ENCODE data around the gene UBA6.

The UBA6 gene

DNA sequence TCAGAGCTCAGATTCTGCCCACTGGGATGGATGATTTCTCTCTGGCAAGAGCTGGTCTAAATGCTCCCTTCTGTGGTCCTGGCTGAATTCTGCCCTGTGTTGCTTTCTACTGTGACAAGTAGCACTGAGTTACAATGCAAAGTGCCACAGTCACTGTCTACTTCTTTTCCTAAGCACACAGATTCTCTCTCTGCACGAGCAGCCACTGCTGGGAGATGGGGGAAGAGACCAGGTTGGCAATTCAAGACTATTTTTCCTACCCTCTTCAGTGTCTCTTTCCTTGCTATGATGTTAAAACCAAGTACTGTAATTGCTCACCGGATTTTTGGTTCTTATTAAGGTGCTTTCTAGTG lies 97.0 kb downstream of the UBA6 start:
- Histone ChIP-seq H3K9ac (ENCODE audit: low read depth, low read length) (no peak overlapping the region), H3K36me3 (ENCODE audit: insufficient read depth, low read length) (no peaks in the 10 kb centered on the region), H3K4me1 (ENCODE audit: insufficient read depth, low read length) (no peaks in the 10 kb centered on the region), H3K9me3 (ENCODE audit: control insufficient read depth, insufficient read depth, low read length) (no peaks in the 10 kb centered on the region)

DNA sequence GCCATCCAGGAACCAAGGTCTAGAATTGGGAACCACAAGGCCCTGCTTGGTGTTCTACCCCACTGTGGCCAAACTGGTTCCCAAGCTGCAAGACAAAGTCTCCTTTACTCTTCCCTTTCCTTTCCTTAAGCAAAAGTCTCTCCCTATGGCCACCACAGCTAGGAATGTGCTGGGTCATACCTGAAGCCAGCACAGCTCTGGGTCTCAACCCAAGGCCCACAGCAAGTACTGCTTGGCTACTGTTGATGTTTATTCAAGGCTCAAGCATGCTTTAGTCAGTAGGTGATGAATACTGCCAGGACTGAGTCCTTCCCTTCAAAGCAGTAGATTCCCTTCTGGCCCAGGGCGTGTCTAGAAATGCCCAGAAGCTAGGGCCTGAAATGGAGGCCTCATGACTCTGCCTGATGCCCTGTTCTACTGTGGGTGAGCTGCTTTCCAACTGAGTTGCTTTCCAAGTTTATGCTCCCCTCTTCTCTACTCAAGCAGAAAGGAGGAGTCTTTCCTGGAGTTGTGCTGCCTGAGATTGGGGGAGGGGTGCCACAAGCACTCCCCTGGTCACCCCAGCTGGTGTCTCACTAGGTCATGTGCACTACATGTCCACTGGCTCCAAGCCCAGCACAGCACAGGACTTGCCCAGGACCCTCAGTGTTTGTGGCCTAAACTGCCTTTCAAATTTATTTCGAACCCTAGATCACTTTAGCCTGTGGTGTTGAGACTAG lies 97.5 kb downstream of the UBA6 start:
- H3K4me1 ChIP-seq (ENCODE audit: insufficient read depth, low read length): no peaks in the 10 kb centered on the region
- H3K36me3 ChIP-seq (ENCODE audit: insufficient read depth, low read length): no peaks in the 10 kb centered on the region
- H3K9ac ChIP-seq (ENCODE audit: low read depth, low read length): no peak overlapping the region
- no peaks in the 10 kb centered on the region for H3K9me3 ChIP-seq (ENCODE audit: control insufficient read depth, insufficient read depth, low read length)

DNA sequence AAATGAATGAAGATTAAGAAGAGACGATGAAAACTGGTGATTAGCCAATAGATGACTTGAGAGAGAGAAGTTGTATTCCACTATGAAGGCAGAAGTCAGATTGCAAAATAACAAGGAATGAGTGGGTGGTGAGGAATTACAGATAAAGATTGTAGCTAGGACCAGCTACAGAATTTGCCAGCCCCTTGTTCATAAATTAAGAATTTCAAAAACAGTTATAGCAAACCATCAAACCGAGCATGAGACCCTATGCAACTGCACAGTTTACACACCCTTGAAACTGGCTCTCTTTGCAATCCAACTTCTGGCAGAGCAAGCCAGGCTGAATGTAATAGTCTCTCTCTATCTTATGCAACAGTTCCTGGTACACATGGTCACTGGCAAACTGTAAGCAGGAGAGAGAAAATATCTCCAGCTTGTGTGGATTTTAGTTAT lies 107.2 kb downstream of the UBA6 start:
- Histone ChIP-seq H3K4me1 (ENCODE audit: insufficient read depth, low read length) (no peaks in the 10 kb centered on the region), H3K9me3 (ENCODE audit: control insufficient read depth, insufficient read depth, low read length) (peaks cover 3% of the 10 kb centered on the region), H3K36me3 (ENCODE audit: insufficient read depth, low read length) (no peaks in the 10 kb centered on the region), H3K9ac (ENCODE audit: low read depth, low read length) (no peak overlapping the region)

DNA sequence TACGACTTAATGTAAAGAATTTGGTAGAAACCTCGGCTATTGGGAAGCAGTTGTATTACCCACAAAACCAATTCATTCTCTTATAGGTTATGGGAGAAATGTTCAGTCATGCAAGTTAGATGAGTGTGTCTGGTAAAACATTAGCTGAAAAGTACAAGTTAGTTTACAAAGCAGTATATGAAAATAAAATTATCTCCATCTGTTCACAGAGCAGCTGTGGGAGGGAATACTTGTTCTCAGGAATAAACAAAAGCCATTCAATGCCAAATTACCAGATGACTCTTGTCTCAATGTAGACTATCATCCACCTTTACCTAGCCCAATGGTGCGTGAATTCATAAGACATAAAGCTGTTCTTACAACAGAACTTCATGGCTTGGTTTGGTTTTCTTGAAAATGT lies 113.8 kb downstream of the UBA6 start:
- Histone ChIP-seq H3K36me3 (ENCODE audit: insufficient read depth, low read length) (no peaks in the 10 kb centered on the region), H3K9ac (ENCODE audit: low read depth, low read length) (no peak overlapping the region), H3K9me3 (ENCODE audit: control insufficient read depth, insufficient read depth, low read length) (no peaks in the 10 kb centered on the region)

DNA sequence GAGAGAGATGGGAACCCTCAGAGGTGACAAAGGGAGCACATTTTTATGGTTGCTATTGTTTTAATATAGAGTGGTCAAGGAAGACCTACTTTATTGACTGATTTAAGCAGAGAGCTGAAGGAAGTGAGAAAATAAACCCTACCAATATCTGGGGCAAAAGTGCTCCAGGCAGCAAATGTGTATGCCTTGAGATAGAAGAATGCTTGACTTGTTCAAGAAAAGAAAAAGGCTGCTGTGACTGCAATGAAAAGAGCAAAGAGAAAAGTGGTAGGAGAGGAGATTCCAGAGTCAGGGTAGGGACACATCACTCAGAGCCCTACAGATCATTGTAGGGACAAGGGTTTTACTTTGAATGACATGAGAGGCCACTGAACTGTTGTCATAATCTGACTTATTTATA lies 116.5 kb downstream of the UBA6 start:
- Histone ChIP-seq H3K36me3 (ENCODE audit: insufficient read depth, low read length) (no peaks in the 10 kb centered on the region), H3K9ac (ENCODE audit: low read depth, low read length) (no peak overlapping the region)

More for the DNA sequence above, 113.8 kb downstream of the UBA6 start:
- no peaks in the 10 kb centered on the region for H3K4me1 ChIP-seq (ENCODE audit: insufficient read depth, low read length)

DNA sequence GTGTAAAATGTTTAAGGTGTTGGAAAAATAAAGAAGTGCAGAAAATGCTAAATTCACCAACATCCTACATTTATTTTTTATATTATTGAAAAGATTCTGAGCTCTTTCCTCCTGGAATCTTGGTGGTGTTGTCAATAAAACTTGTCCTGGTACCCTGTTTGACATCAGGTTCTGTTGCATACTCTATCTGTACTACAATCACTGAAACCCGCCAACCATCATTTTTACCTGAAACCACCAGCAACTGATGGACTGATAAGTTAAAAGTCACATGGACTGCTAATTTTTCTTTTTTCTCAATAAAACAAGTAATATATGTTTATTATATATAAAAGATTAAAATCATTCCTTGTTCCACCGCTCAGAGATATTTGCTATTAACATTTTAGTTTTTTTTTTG lies 119.0 kb downstream of the UBA6 start:
- H3K9me3 ChIP-seq (ENCODE audit: control insufficient read depth, insufficient read depth, low read length): no peaks in the 10 kb centered on the region
- H3K36me3 ChIP-seq (ENCODE audit: insufficient read depth, low read length): no peaks in the 10 kb centered on the region
- H3K4me1 ChIP-seq (ENCODE audit: insufficient read depth, low read length): no peaks in the 10 kb centered on the region
- H3K9ac ChIP-seq (ENCODE audit: low read depth, low read length): no peak overlapping the region

More for the DNA sequence above, 116.5 kb downstream of the UBA6 start:
- H3K9me3 ChIP-seq (ENCODE audit: control insufficient read depth, insufficient read depth, low read length): no peaks in the 10 kb centered on the region
- no peaks in the 10 kb centered on the region for H3K4me1 ChIP-seq (ENCODE audit: insufficient read depth, low read length)

DNA sequence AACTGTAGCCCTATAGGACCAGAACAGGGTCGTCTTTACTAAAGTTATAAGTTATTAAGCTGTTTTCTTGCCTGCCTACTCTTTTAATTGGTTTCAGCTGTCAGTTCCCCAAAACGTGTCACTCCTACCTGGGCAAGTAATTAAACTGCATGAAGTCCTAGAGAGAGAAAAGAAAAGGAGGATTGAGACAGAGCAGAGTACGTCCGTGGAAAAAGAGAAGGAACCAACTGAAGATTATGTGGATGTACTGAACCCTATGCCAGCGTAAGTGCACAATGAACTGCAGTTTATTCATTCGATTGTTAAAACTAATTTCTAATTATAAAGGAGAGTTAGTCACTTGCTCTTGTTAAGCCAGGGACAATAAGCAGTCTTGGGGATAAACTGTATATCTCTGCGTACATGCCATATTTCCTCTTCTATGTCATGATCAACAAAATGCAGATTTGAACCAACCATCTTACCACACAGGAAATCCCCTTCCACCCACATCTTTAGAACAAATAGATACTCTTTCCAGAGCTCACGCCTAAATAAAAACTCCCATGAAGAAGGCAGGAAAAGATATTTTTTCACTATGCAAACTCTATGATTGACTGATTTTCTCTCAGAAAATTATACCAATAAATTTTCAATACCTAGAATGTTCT lies 119.6 kb downstream of the UBA6 start:
- Histone ChIP-seq H3K9ac (ENCODE audit: low read depth, low read length) (no peak overlapping the region), H3K36me3 (ENCODE audit: insufficient read depth, low read length) (no peaks in the 10 kb centered on the region), H3K9me3 (ENCODE audit: control insufficient read depth, insufficient read depth, low read length) (no peaks in the 10 kb centered on the region), H3K4me1 (ENCODE audit: insufficient read depth, low read length) (no peaks in the 10 kb centered on the region)

DNA sequence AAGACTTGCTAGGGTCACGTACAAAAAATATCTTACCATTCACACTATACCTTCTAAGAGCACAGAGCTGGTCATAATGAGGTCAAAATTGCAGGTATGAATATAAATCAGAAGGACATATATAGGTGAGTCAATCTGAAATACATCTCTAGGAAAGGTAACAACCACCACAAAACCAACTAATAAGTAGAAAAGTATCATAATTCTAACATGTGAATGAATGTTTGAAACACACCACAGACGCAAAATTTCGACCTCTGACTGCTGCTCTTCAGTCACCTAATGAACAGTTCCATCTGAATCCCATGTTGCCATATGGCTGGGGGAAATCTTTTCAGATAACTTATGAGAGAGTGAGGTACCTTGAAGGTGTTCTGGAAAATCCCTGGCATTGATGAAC lies 120.4 kb downstream of the UBA6 start:
- H3K36me3 ChIP-seq (ENCODE audit: insufficient read depth, low read length): no peaks in the 10 kb centered on the region

DNA sequence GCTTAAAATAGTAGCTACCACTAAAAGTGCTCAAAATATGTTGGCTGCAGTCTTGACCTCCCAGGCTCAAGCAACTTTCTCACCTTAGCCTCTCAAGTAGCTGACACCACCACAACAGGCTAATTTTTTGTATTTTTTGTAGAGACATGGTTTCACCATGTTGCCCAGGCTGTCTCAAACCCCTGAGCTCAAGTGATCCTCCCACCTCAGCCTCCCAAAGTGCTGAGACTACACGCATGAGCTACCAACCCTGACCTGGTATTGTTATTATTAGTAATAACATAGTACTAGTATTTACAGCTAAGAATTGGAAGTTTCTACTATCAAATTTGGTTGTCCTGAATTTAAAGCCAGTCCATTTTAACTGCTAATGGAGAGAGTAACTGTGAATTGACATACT lies 124.4 kb downstream of the UBA6 start:
- no peaks in the 10 kb centered on the region for H3K36me3 ChIP-seq (ENCODE audit: insufficient read depth, low read length)
- H3K9ac ChIP-seq (ENCODE audit: low read depth, low read length): no peak overlapping the region
- H3K4me1 ChIP-seq (ENCODE audit: insufficient read depth, low read length): 0 out of 2 replicates have a peak, but pooled peaks cover 6% of the 10 kb centered on the region
- H3K9me3 ChIP-seq (ENCODE audit: control insufficient read depth, insufficient read depth, low read length): no peaks in the 10 kb centered on the region

More for the DNA sequence above, 120.4 kb downstream of the UBA6 start:
- H3K9ac ChIP-seq (ENCODE audit: low read depth, low read length): no peak overlapping the region
- H3K4me1 ChIP-seq (ENCODE audit: insufficient read depth, low read length): 0 out of 2 replicates have a peak, but pooled peaks cover 1% of the 10 kb centered on the region
- no peaks in the 10 kb centered on the region for H3K9me3 ChIP-seq (ENCODE audit: control insufficient read depth, insufficient read depth, low read length)

DNA sequence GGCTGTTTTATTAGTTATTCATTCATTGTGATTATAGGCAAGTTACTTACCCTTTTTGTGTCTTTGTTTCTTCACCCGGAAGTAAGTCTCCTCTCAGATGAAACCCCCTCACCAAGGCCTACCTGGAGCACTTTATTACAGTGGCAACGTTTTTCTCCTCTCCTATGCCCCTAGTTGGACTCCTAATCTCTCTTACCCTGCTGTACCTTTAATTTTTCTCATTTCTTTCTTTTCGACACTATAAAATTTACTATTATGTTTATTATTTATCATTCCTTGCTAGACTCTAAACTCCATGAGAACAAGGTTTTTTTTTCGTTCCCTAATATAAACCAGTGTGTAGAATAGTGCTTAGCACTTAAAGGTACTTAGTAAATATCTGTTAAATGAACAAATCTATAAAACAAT lies 124.9 kb downstream of the UBA6 start:
- H3K9me3 ChIP-seq (ENCODE audit: control insufficient read depth, insufficient read depth, low read length): no peaks in the 10 kb centered on the region
- H3K4me1 ChIP-seq (ENCODE audit: insufficient read depth, low read length): 0 out of 2 replicates have a peak, but pooled peaks cover 6% of the 10 kb centered on the region
- no peak overlapping the region for H3K9ac ChIP-seq (ENCODE audit: low read depth, low read length)
- H3K36me3 ChIP-seq (ENCODE audit: insufficient read depth, low read length): no peaks in the 10 kb centered on the region

DNA sequence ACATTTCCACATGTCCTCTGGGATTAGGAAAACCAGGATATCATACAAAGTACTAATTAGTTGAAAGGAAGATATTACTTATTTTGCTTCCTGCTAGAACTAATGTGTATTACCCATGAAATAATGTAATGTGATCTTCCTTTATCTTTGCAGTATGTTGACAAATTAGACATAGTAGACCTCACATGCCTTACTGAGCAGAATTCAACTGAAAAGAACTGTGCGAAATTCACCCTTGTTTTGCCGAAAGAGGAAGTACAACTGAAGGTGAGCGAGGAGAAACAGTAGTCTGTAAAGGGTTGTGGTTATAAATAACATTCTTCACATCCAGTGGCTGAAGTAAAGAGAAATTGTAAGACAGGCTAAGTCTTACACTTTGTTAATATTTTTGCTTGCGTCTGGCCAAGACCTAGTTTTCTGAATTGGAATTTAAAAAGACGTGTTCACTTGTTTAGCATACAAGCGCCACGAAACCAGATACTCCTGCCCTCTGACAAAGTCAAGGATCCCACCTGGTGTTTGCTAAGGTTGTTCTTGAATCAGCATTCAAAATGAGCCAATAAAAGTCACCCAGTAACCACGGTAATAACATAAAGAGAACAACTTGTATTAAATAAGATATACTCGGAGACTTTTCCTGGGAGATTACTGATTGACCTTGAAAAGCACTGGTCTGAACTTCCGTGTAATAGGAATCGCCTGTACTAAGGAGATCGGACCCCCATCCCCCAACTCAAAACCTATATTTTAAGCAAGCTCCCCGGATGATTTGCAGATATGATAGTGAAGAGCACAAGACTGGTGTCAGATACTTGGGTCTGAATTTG lies 125.5 kb downstream of the UBA6 start:
- no peaks in the 10 kb centered on the region for H3K36me3 ChIP-seq (ENCODE audit: insufficient read depth, low read length)
- 0 out of 2 replicates have a peak, but pooled peaks cover 6% of the 10 kb centered on the region for H3K4me1 ChIP-seq (ENCODE audit: insufficient read depth, low read length)
- H3K9ac ChIP-seq (ENCODE audit: low read depth, low read length): no peak overlapping the region
- no peaks in the 10 kb centered on the region for H3K9me3 ChIP-seq (ENCODE audit: control insufficient read depth, insufficient read depth, low read length)

DNA sequence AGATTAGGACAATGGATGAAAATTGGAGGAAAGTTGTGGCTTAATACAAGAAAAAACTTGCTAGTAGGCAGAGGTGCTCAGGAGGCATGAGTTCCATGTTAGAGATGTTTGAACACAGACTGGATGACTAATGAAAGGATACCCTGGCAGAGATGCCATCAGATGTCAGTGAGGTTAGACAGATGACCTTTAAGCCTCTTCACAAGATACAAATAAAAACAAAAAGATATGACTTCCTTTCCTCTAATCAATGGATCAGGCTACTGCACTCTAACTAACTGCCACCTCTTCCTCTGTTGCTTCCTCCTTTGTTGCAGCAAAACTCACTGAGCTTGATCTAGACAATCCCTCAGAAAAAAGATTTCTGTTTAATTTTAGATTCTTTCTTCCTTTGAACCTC lies 127.8 kb downstream of the UBA6 start:
- 0 out of 2 replicates have a peak, but pooled peaks cover 6% of the 10 kb centered on the region for H3K4me1 ChIP-seq (ENCODE audit: insufficient read depth, low read length)
- H3K36me3 ChIP-seq (ENCODE audit: insufficient read depth, low read length): no peaks in the 10 kb centered on the region
- no peak overlapping the region for H3K9ac ChIP-seq (ENCODE audit: low read depth, low read length)
- no peaks in the 10 kb centered on the region for H3K9me3 ChIP-seq (ENCODE audit: control insufficient read depth, insufficient read depth, low read length)

DNA sequence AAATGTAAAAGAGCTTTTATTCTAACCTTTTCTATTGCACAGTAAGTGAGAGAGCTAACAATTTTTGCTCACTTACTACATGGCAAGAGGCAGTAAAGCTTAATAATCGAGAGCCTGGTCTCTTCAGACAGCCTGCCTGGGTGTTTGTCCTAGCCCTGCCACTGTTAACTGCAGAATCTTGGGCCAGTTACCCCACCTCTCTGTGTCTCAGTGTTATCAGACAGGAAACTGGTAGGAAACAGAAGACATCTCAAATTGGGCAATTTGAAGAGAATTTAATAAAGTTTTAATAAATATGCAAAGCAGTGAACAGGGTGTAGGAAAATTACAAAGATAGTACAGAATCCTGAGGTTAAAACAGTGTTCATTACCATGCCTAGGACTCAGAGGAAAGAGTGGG lies 129.0 kb downstream of the UBA6 start:
- H3K9me3 ChIP-seq (ENCODE audit: control insufficient read depth, insufficient read depth, low read length): no peaks in the 10 kb centered on the region
- H3K4me1 ChIP-seq (ENCODE audit: insufficient read depth, low read length): 0 out of 2 replicates have a peak, but pooled peaks cover 6% of the 10 kb centered on the region
- no peak overlapping the region for H3K9ac ChIP-seq (ENCODE audit: low read depth, low read length)
- no peaks in the 10 kb centered on the region for H3K36me3 ChIP-seq (ENCODE audit: insufficient read depth, low read length)

DNA sequence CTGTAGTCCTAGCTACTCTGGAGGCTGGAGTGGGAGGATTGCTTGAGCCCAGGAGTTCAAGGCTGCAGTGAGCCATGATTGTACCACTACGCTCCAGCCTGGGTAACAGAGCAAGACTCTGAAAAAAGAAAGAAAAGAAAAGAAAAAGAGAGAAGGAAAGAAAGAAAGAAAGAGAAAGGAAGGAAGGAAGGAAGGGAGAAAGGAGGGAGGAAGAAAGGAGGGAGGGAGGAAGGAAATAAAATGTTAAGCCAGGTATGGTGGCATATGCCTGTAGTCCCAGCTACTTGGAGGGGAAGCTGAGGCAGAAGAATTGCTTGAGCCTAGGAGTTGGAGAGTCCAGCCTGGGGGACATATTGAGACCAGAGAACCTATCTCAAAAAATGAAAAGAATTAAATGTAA lies 130.4 kb downstream of the UBA6 start:
- Histone ChIP-seq H3K9ac (ENCODE audit: low read depth, low read length) (no peak overlapping the region), H3K9me3 (ENCODE audit: control insufficient read depth, insufficient read depth, low read length) (no peaks in the 10 kb centered on the region), H3K4me1 (ENCODE audit: insufficient read depth, low read length) (0 out of 2 replicates have a peak, but pooled peaks cover 4% of the 10 kb centered on the region), H3K36me3 (ENCODE audit: insufficient read depth, low read length) (no peaks in the 10 kb centered on the region)
